H1 (cell line): Measurements from ENCODE around the gene SMG7. TPM values are rescaled to one million over a fixed set of nuclear protein-coding genes. Genes with fewer than 3 reads are reported as not detected.

Experiments used
- CTCF ChIA-PET: fragments of 300-600 bp; sonication (Branson Sonifier 250); formaldehyde crosslinking; loops from one replicate; lab custom pipeline; 2021; ENCODE audit not compliant: partially characterized antibody; lab: Charles Lee
- POLR2A ChIA-PET: fragments of 300-600 bp; sonication (Branson Sonifier 250); formaldehyde crosslinking; loops from one replicate; lab custom pipeline; 2021; ENCODE audit warnings: inconsistent platforms; ENCODE audit not compliant: partially characterized antibody; lab: Charles Lee
- DNase-seq, 2 experiments: peaks; one replicate each; pipeline versions ENCODE4 v3.0.0 to v3.0.0-alpha.2; 2010 to 2022; ENCODE audit warnings: low spot score in 2 of 2, low read depth in 1 of 2, mixed read lengths in 1 of 2
- FAIRE-seq: peaks from 2 replicates; lab custom pipeline; 2011; peaks lifted over from hg19 to GRCh38; lab: Jason Lieb, UNC
- H2AFZ ChIP-seq: 2 replicates; pipeline ENCODE4 v1.8.1; 2012; ENCODE audit warnings: low read length, inconsistent platforms
- H2AK5ac ChIP-seq: 2 replicates; pipeline ENCODE4 v1.6.1; 2013; ENCODE audit warnings: low read depth, low read length
- H2BK120ac ChIP-seq: replicated peaks from 2 replicates; pipeline ENCODE3; 2013; ENCODE audit warnings: low read depth, low read length, inconsistent platforms
- H2BK12ac ChIP-seq: 2 replicates; pipeline ENCODE4 v1.6.1; 2013; ENCODE audit warnings: low read depth, low read length
- H2BK15ac ChIP-seq: 2 replicates; pipeline ENCODE4 v1.6.1; 2013; ENCODE audit warnings: low read length
- H2BK20ac ChIP-seq: 2 replicates; pipeline ENCODE4 v1.6.1; 2013; ENCODE audit warnings: low read length
- H2BK5ac ChIP-seq: 2 replicates; pipeline ENCODE4 v1.6.1; 2013; ENCODE audit warnings: low read depth, low read length
- H3K14ac ChIP-seq: 2 replicates; pipeline ENCODE4 v1.6.1; 2013; ENCODE audit warnings: inconsistent platforms; ENCODE audit not compliant: insufficient read length
- H3K18ac ChIP-seq: 2 replicates; pipeline ENCODE4 v1.6.1; 2013; ENCODE audit warnings: low read length; ENCODE audit errors: extremely low read depth
- H3K23ac ChIP-seq: 2 replicates; pipeline ENCODE4 v1.6.1; 2013; ENCODE audit warnings: inconsistent platforms; ENCODE audit not compliant: insufficient read length
- H3K23me2 ChIP-seq: 2 replicates; pipeline ENCODE4 v1.6.1; 2013; ENCODE audit warnings: low read depth, low read length
- H3K27ac ChIP-seq: 2 replicates; pipeline ENCODE4 v1.6.1; 2011; ENCODE audit warnings: low read depth, low read length, inconsistent platforms
- H3K27me3 ChIP-seq, 4 experiments: replicated peaks in 1 of 4; 1 replicate in 1 of 4; 2 replicates in 3 of 4; pipeline versions ENCODE4 v1.6.1 to v1.8.1; 2011 to 2013; ENCODE audit warnings: low read length in 3 of 4, mild to moderate bottlenecking in 3 of 4, inconsistent platforms in 2 of 4, mixed read lengths in 2 of 4, moderate library complexity in 1 of 4; ENCODE audit not compliant: control insufficient read depth in 3 of 4, insufficient read depth in 3 of 4; ENCODE audit errors: extremely low read depth in 1 of 4
- H3K36me3 ChIP-seq, 4 experiments: 2 replicates each; pipeline versions ENCODE4 v1.6.1 to v1.8.1; 2011 to 2013; ENCODE audit warnings: mild to moderate bottlenecking in 4 of 4, low read length in 3 of 4, moderate library complexity in 2 of 4, control low read depth in 1 of 4, inconsistent platforms in 1 of 4; ENCODE audit not compliant: insufficient read depth in 4 of 4, control insufficient read depth in 2 of 4
- H3K4ac ChIP-seq: replicated peaks from 2 replicates; pipeline ENCODE3; 2013; ENCODE audit warnings: low read length, low read depth, mixed read lengths, inconsistent platforms; ENCODE audit not compliant: insufficient read length
- H3K4me1 ChIP-seq, 4 experiments: replicated peaks in 1 of 4; 1 replicate in 1 of 4; 2 replicates in 3 of 4; pipeline versions ENCODE4 v1.6.1 to v1.8.1; 2011 to 2013; ENCODE audit warnings: low read length in 3 of 4, inconsistent platforms in 2 of 4, mixed read lengths in 1 of 4; ENCODE audit not compliant: insufficient read depth in 4 of 4, control insufficient read depth in 3 of 4
- H3K4me2 ChIP-seq, 2 experiments: 2 replicates each; pipeline versions ENCODE4 v1.6.1 to v1.8.1; 2011 to 2013; ENCODE audit warnings: low read depth in 2 of 2, low read length in 2 of 2, control low read depth in 1 of 2, inconsistent platforms in 1 of 2, mild to moderate bottlenecking in 1 of 2; ENCODE audit not compliant: insufficient read depth in 1 of 2
- H3K4me3 ChIP-seq, 4 experiments: fragments of 200-600, 300-600 bp in 1 of 4; sonication (generic), shearing (Covaris generic), sonication (Bioruptor Twin) in 1 of 4; 2 replicates each; pipeline versions ENCODE4 v1.5.1 to v1.8.1; 2011 to 2016; ENCODE audit warnings: low read length in 4 of 4, low read depth in 3 of 4, control low read depth in 2 of 4, inconsistent platforms in 2 of 4, mild to moderate bottlenecking in 2 of 4, mixed read lengths in 1 of 4, moderate library complexity in 1 of 4; ENCODE audit not compliant: insufficient read depth in 2 of 4; ENCODE audit errors: extremely low read depth in 1 of 4
- H3K56ac ChIP-seq: replicated peaks from 2 replicates; pipeline ENCODE3; 2013; ENCODE audit warnings: low read depth, mild to moderate bottlenecking, mixed read lengths, low read length, inconsistent platforms; ENCODE audit not compliant: insufficient read length
- H3K79me1 ChIP-seq: 2 replicates; pipeline ENCODE4 v1.6.1; 2013; ENCODE audit warnings: low read depth, low read length, control low read depth
- H3K79me2 ChIP-seq, 2 experiments: 2 replicates each; pipeline versions ENCODE4 v1.6.1 to v1.8.1; 2012 to 2013; ENCODE audit warnings: low read length in 2 of 2, mild to moderate bottlenecking in 2 of 2, inconsistent platforms in 1 of 2; ENCODE audit not compliant: insufficient read depth in 2 of 2, control insufficient read depth in 1 of 2
- H3K9ac ChIP-seq, 4 experiments: replicated peaks in 1 of 4; 1 replicate in 1 of 4; 2 replicates in 3 of 4; pipeline versions ENCODE4 v1.6.1 to v1.8.1; 2011 to 2013; ENCODE audit warnings: low read depth in 3 of 4, low read length in 3 of 4, control low read depth in 2 of 4, mild to moderate bottlenecking in 2 of 4, moderate library complexity in 2 of 4, inconsistent platforms in 1 of 4; ENCODE audit errors: extremely low read depth in 1 of 4
- H3K9me3 ChIP-seq, 2 experiments: 2 replicates each; pipeline versions ENCODE4 v1.6.1 to v1.8.1; 2012 to 2013; ENCODE audit warnings: mild to moderate bottlenecking in 2 of 2, moderate library complexity in 2 of 2, control low read depth in 1 of 2, inconsistent platforms in 1 of 2, low read depth in 1 of 2, low read length in 1 of 2, mixed read lengths in 1 of 2; ENCODE audit not compliant: insufficient read depth in 2 of 2
- H4K20me1 ChIP-seq, 2 experiments: replicated peaks in 1 of 2; 2 replicates each; pipeline versions ENCODE3 to v1.8.1; 2011 to 2013; ENCODE audit warnings: inconsistent platforms in 2 of 2, low read length in 2 of 2, mild to moderate bottlenecking in 1 of 2; ENCODE audit not compliant: insufficient read depth in 2 of 2, control insufficient read depth in 1 of 2
- H4K5ac ChIP-seq: 2 replicates; pipeline ENCODE4 v1.6.1; 2013; ENCODE audit warnings: low read length, low read depth, mixed read lengths, inconsistent platforms; ENCODE audit not compliant: insufficient read length
- H4K8ac ChIP-seq: 2 replicates; pipeline ENCODE4 v1.8.0; 2013; ENCODE audit warnings: mild to moderate bottlenecking, moderate library complexity, low read length, inconsistent platforms; ENCODE audit not compliant: insufficient read depth; ENCODE audit errors: extremely low read depth
- H4K91ac ChIP-seq: replicated peaks from 2 replicates; pipeline ENCODE3; 2013; ENCODE audit warnings: low read length, mixed read lengths, inconsistent platforms; ENCODE audit not compliant: insufficient read length
- CBX5 ChIP-seq: fragments of 300-800, 300-1000 bp; sonication (generic); IDR thresholded peaks from 2 replicates; pipeline ENCODE4 v1.7.1; 2016; ENCODE audit warnings: antibody characterized with exemption, low read length, low read depth
- CBX8 ChIP-seq: fragments of 300-800, 300-1000 bp; sonication (generic); IDR thresholded peaks from 2 replicates; pipeline ENCODE4 v1.7.1; 2016; ENCODE audit warnings: low read depth, low read length, borderline replicate concordance
- CEBPB ChIP-seq: IDR thresholded peaks from 2 replicates; pipeline ENCODE4 v1.6.1; 2012; ENCODE audit warnings: low read depth, low read length
- CHD1 ChIP-seq: IDR thresholded peaks from 2 replicates; pipeline ENCODE4 v1.6.1; 2012; ENCODE audit warnings: low read depth, low read length, improper control_type of control experiment
- CREB1 ChIP-seq: IDR thresholded peaks from 2 replicates; pipeline ENCODE4 v1.6.1; 2012; ENCODE audit warnings: inconsistent platforms
- EZH2 ChIP-seq: fragments of 200-600 bp; sonication (generic); IDR thresholded peaks from 2 replicates; pipeline ENCODE4 v1.7.1; 2012; ENCODE audit warnings: low read depth, mild to moderate bottlenecking, moderate library complexity, low read length, inconsistent platforms; ENCODE audit not compliant: severe bottlenecking
- HDAC2 ChIP-seq, 2 experiments: fragments of 300-600 bp in 1 of 2; sonication (generic) in 1 of 2; IDR thresholded peaks; 2 replicates each; pipeline ENCODE4 v1.6.1; 2011 to 2012; ENCODE audit warnings: low read depth in 2 of 2, low read length in 2 of 2, mild to moderate bottlenecking in 2 of 2, moderate library complexity in 2 of 2, borderline replicate concordance in 1 of 2, inconsistent platforms in 1 of 2
- NRF1 ChIP-seq: IDR thresholded peaks from 2 replicates; pipeline ENCODE4 v1.6.1; 2011; ENCODE audit warnings: mild to moderate bottlenecking, low read depth, low read length, improper control_type of control experiment
- POU5F1 ChIP-seq: IDR thresholded peaks from 2 replicates; pipeline ENCODE4 v1.6.1; 2011; ENCODE audit warnings: low read depth, mild to moderate bottlenecking, low read length, moderate library complexity
- RAD21 ChIP-seq, 2 experiments: IDR thresholded peaks in 1 of 2; conservative IDR thresholded peaks in 1 of 2; 2 replicates each; pipeline ENCODE4 v1.6.1; 2011; ENCODE audit warnings: low read depth in 2 of 2, low read length in 2 of 2, improper control_type of control experiment in 1 of 2, inconsistent platforms in 1 of 2, mild to moderate bottlenecking in 1 of 2, moderate library complexity in 1 of 2
- SAP30 ChIP-seq: fragments of 300-600 bp; sonication (generic); IDR thresholded peaks from 2 replicates; pipeline ENCODE4 v1.7.1; 2012; ENCODE audit warnings: low read length, moderate library complexity, mild to moderate bottlenecking, inconsistent platforms; ENCODE audit not compliant: insufficient read depth, insufficient replicate concordance
- TAF7 ChIP-seq: optimal IDR thresholded peaks from 2 replicates; pipeline ENCODE3; 2011; ENCODE audit warnings: low read depth, mild to moderate bottlenecking, inconsistent platforms, low read length, moderate library complexity, borderline replicate concordance
- TEAD4 ChIP-seq: IDR thresholded peaks from 2 replicates; pipeline ENCODE4 v1.6.1; 2012; ENCODE audit warnings: low read depth, low read length, inconsistent platforms, mixed read lengths
- YY1 ChIP-seq: IDR thresholded peaks from 2 replicates; pipeline ENCODE4 v1.6.1; 2011; ENCODE audit warnings: low read depth, mild to moderate bottlenecking, low read length
- WGBS, 2 experiments: shearing (Covaris generic) in 1 of 2; methylation state at CpG; one replicate each; pipeline versions ENCODE4 v1.1.6 to v1.1.7; 2013 to 2015; ENCODE audit warnings: low lambda C conversion rate in 2 of 2, mixed read lengths in 2 of 2, inconsistent platforms in 1 of 2, low coverage in 1 of 2, missing lambda C conversion rate in 1 of 2; ENCODE audit not compliant: insufficient replicate concordance in 2 of 2, insufficient coverage in 1 of 2, insufficient read length in 1 of 2; ENCODE audit errors: extremely low coverage in 1 of 2, missing lambda C conversion rate in 1 of 2; 5-methylcytosine and 5-hydroxymethylcytosine counted together
- polyA plus RNA-seq, 7 experiments: library from polyadenylated mRNA; depleted of rRNA in 3 of 7; stranded (reverse) in 5 of 7; unstranded in 2 of 7; fragments of >200 nt in 5 of 7; fragments of 200-250 nt in 2 of 7; gene quantifications; 1 replicate in 5 of 7; 2 replicates in 1 of 7; 4 replicates in 1 of 7; pipeline versions ENCODE4 v1.2.1 to v1.2.3, GENCODE V29; 2011 to 2013; ENCODE audit warnings: missing spikeins in 2 of 7, mixed read lengths in 2 of 7
- total RNA-seq: library from RNA; stranded (reverse); fragmentation: NEBNext Ultra II Directional; extraction: Animal tissue kit (Norgen Biotek cat#: 25700); gene quantifications from 2 replicates; pipeline ENCODE4 v1.2.1, GENCODE V29; 2021

The SMG7 gene
- total and polyA plus RNA-seq, 2 of the 8 experiments (the other 6 are each of a cell fraction or from before 2014, with no cell fraction given), result 39.3 to 65.6 TPM

- Histone ChIP-seq H3K23me2 (no peaks in the 10 kb centered on the region), H3K27me3 (no peaks in the 10 kb centered on the region), H3K9ac (no peak overlapping the region), H3K14ac (no peak overlapping the region), H3K4ac (no peak overlapping the region), H2BK120ac (no peak overlapping the region), H4K20me1 (no peaks in the 10 kb centered on the region), H3K9me3 (no peaks in the 10 kb centered on the region), H3K4me2 (peak overlapping the region in 1 of 2 experiments; percentile 18; a peak in 1 of 4 replicates), H2BK12ac (no peak overlapping the region), H3K4me1 (peaks cover 0 to 7% (median 3%) of the 10 kb centered on the region in 4 experiments; a peak in 5 of 7 replicates), H4K91ac (no peak overlapping the region), H2BK5ac (no peak overlapping the region), H4K5ac (no peak overlapping the region), H3K36me3 (no peaks in the 10 kb centered on the region), H2BK20ac (no peak overlapping the region), H3K4me3 (no peak overlapping the region), H2AK5ac (no peak overlapping the region), H3K23ac (no peak overlapping the region), H3K79me1 (0 out of 2 replicates have a peak, but pooled peaks cover 2% of the 10 kb centered on the region), H3K79me2 (no peaks in the 10 kb centered on the region), H2AFZ (peak overlapping the region; percentile 94), H2BK15ac (no peak overlapping the region), H3K27ac (no peak overlapping the region), H4K8ac (no peak overlapping the region), H3K56ac (no peak overlapping the region), H3K18ac (no peak overlapping the region)
- WGBS, 2 experiments, result 61% methylated on average over 7 of the region's 8 CpGs; no CpG with 5 or more reads in 1 of the 2 experiments
- DNase-seq, result peak in 1 of 2 experiments; percentile 23
- POLR2A ChIA-PET, result interaction anchor here (0.8 kb wide), 1 partner anchor 14 kb away, joined by 6 read pairs; no protein-coding TSS in a partner anchor
- FAIRE-seq, result no peak
- CTCF ChIA-PET, result interaction anchor here (0.9 to 2.2 kb wide), 12 partner anchors 9 to 105 kb away, joined by 3 to 15 read pairs (median 5); partner anchors contain the start of gene NCF2
- TF ChIP-seq TEAD4 (no peak), CBX8 (no peak), CEBPB (peak; percentile 2; the same call in 1 of the 2 replicates), CHD1 (no peak), RAD21 (IDR thresholded peaks at IDR 0.05 in 1 of 2, conservative IDR thresholded peaks at IDR 0.05 in 1 of 2; ENCODE audit: low read depth in 2 of 2, low read length in 2 of 2) (peak; percentile 51 to 62), CREB1 (no peak), EZH2 (no peak), POU5F1 (no peak), TAF7 (no peak), SAP30 (no peak), NRF1 (no peak), HDAC2 (IDR thresholded peaks at IDR 0.05; ENCODE audit: borderline replicate concordance in 1 of 2, low read depth in 2 of 2, low read length in 2 of 2) (no peak), CBX5 (no peak), YY1 (no peak)
Measured at GRCh38 chr1:183580281-183580682, 108.0 kb downstream of the SMG7 start.
